ENCODE measurements around the gene KCNJ6.
A peak's percentile ranks its signal among the peaks of the same experiment; 100 is the strongest.
"Not testable (repeated sequence)": the region's sequence is repeated elsewhere in the genome, so short reads cannot be mapped to it uniquely, and the experiment has no call there.

The KCNJ6 gene

GRCh38 chr21:37765221-37765900 is 150.9 kb downstream of the KCNJ6 start:
- no peak for DNase-seq

DNA sequence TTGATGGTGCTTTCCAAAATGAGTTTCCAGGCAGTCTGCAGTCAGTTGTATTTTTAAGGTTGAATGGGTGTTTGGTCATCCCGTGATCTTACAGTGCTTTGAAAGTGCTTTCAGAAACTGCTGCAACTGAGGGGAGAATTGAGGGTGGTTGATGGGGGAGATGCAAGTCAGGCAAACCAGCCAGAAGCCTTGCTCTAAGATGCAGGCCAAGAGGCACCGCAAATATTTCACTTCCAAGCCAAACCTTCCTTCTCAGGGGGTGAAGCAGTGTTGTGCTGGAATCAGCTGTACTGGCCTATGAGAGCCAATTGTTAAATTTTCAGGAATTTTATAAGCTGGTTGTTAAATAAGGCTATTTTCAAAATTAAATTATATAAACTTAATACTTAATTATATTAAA is 151.6 kb downstream of the KCNJ6 start:
- DNase-seq: no peak

GRCh38 chr21:37763298-37763697 is 153.0 kb downstream of the KCNJ6 start:
- peak; percentile 6 for DNase-seq

- DNase-seq: no peak
These were observed 153.7 kb downstream of the KCNJ6 start for GRCh38 chr21:37762606-37763005.

DNA sequence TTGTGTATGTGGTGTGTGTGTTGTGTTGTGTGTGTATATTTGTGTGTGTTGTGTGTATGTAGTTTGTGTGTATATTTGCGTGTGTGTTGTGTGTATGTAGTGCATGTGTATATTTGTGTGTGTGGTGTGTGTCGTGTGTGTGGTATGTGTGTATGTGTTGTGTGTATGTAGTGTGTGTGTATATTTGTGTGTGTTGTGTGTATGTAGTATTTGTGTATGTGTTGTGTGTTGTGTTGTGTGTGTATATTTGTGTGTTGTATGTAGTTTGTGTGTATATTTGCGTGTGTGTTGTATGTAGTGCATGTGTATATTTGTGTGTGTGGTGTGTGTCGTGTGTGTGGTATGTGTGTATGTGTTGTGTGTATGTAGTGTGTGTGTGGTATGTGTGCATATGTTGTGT is 154.9 kb downstream of the KCNJ6 start:
- not testable (repeated sequence) for DNase-seq

DNA sequence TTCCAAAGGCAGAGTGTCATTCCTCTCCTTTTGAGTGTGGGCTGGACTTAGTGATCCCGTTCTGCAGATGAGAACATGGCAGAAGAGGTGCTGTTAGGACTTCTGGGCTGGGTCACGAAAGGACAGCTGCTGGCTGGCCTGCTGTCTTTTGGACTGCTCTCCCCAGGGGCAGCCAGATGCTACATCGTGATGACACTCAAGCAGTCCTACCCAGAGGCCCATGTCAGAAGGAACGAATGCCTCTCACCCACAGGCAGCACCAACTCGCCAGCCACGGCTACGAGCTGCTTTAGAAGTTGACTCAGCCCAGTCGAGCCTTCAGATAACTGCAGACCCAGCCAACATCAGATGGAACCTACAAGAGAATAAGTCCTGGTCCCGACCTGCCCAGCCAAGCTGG is 156.5 kb downstream of the KCNJ6 start:
- no peak for DNase-seq

GRCh38 chr21:37758982-37759381 is 157.3 kb downstream of the KCNJ6 start:
- DNase-seq: peak; percentile 6

GRCh38 chr21:37757606-37758376 is 158.5 kb downstream of the KCNJ6 start:
- DNase-seq: no peak

GRCh38 chr21:37753122-37753599 is 163.1 kb downstream of the KCNJ6 start:
- DNase-seq: no peak

DNA sequence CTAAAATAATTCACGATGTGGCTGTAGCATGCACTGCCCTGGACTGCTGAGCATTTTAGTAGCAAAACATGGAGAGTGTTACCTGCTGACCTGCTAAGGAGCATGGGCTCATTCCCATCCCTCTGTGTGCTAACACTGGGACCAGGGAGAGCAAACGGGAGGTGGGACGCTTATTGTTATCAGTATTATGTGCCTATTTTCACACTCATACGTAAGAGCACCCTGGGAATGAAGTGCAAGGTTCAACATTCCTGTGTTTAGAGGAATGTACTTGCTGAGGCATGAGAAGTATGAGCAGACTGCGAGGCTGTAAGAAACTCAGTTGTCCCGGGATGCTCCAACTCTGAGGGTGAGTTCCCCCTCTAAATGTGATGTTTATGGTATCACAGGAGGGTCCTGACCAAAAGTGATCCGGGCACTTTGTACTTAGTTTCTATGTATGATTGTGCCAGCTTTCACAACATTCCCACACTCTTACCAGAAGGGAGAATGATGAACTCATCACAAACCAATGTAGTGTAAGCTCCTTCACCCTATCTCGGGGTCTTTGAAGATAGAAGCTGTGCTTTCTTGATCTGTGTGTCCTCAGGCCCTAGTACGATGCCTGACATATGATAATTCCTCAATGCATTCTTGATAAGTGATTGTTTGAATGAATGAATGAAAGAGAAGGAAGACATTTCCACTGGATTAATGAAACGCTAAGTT is 164.8 kb downstream of the KCNJ6 start:
- DNase-seq: no peak

DNA sequence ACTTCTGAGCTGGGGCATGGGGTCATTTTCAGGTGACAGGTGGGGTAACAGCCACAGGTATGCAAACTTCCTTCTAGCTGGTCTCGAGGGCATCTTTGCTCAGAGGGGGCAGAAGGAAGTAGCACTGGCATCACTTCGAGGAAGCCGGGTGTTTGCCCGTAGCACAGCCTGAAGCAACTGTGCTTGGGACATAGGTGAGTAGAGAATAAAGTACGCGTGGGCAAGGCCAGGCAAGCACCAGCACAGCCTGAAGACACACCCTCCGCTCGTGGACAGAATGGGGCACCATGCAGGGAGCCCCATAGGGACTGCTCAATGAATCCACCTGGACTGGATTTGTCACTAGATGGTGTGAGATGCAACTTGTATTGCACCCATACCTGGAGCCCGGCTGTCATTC is 167.1 kb downstream of the KCNJ6 start:
- DNase-seq: no peak

DNA sequence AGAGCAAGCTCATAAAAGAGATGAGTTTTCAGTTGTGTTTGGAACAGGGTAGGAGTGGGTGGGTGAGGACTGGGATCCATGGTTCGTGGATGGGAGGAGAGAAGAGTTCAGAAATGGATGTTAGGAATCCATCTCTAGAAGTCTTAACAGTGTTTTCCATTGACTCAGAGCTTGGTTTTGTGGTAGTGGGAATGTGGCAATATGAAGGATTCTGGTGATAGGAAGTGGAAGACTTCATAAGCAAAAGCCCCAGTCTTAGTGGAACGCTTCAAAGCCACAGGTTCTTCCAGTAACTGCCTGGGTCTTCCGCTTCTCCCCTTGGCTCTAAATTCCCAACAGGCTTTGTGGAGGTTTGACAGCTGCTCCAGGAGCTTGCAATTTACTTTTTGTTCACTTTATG is 167.9 kb downstream of the KCNJ6 start:
- DNase-seq: no peak

DNA sequence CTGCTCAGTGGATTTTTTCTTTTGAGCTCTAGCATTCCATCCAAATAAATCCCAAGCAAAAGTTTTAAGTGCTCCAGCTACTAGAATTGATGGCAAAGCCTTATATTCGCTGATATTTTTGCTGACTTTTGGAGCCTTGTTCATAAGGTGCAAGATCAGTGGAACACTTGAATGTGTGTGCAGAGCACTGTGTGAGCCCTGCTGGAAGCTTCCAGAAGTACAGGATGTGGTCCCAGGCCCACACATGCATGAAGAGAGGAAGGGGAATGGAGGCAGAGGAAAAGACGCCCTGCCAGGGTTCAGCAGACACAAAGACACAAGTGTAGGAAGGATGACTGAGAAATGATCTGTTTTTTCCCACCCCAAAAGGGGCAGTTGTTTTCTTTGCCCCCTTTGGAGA is 169.4 kb downstream of the KCNJ6 start:
- DNase-seq: no peak

DNA sequence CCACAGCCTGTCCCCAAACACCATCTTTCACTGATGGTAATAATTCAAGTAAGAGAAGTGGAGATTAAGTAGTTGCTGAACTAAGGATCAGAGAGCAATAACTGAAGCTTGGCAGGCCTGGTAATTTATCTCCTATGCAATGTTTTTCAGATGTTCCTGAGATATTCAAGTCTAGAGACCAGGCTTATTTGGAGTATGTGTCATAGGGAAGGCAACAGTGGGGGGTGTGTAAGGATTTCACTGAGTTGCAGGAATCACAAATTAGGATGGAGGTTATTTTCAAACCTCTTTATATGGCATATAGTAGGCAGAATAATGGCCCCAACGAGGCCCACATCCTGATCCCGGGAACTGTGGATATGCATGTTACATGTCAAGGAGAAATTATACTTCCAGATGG is 171.7 kb downstream of the KCNJ6 start:
- no peak for DNase-seq

DNA sequence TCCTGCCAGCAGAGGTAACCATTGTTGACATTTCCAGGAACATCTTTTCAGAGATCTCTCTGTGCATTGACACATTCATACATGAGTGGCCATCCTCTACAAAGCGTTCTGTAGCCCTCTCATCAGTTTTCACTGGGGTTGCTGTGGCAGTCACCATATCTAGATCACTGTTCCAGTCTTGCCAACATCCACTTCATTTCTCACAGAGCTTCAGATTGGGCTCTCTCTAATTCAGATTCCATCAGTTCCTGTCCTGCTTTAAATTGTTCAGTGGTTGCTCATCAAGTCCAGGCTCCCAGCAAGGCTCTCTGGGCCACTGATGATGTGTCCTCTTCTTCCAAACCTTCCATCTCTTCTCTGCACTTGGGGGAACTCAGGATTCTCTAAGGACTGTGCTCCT is 173.7 kb downstream of the KCNJ6 start:
- DNase-seq: no peak

GRCh38 chr21:37742115-37742514 is 174.1 kb downstream of the KCNJ6 start:
- peak; percentile 13 for DNase-seq

GRCh38 chr21:37737996-37738395 is 178.3 kb downstream of the KCNJ6 start:
- no peak for DNase-seq

DNA sequence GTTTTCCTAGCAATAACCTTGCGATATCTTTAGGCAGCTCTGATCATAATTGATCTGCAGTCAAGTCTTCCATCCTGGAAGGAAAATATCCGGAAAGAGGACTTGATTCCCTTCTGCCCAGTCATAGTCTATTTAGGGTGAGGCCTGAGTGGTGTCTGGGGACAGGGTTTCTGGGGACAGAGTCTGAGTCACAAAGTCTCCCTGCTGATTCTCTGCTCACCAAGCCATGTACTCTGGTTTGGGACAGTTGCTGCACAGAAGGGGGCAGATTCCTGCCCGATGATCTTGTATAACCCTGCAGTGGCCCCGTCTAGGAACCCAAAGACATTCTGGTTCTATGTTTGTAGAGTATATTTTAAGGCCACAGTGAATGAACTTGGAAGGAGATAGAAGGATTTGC is 178.8 kb downstream of the KCNJ6 start:
- DNase-seq: no peak

DNA sequence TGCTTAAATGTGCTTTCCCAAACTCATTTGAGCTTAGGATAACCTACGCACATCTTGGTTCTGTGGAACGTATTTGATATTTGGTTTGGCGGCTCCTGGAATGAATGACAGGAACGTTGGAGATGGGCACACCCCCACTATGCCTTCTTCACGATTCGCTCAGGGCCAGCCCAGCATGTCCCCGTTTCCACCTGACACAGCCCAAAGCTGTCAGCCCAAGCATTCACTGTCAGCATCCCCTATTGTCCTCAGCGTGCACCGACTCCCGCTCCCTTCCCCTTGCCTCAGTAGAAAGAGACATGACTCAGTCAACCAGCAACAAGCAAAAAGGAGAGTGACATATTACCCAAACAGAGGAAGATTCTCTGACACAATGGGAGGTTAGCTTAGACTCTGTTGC is 181.4 kb downstream of the KCNJ6 start:
- no peak for DNase-seq

DNA sequence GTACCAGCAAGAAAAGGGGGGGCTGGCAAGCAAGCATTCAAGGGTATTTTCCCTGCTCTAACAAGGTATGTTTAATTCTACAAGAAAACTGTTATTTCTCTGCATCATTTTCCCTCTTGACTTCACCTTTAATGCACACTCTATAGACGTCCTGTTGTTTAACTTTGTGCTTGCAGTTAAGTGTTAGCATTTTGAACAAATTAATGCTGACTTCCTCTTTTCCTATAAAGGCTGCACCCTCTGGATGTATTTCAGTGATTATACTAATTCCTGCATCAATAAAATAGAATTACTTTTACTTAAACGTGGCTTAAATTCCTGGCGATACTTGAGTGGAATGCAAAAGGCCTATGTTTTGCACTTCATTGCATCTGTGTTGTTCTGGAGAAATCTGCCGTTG is 183.3 kb downstream of the KCNJ6 start:
- DNase-seq: no peak

DNA sequence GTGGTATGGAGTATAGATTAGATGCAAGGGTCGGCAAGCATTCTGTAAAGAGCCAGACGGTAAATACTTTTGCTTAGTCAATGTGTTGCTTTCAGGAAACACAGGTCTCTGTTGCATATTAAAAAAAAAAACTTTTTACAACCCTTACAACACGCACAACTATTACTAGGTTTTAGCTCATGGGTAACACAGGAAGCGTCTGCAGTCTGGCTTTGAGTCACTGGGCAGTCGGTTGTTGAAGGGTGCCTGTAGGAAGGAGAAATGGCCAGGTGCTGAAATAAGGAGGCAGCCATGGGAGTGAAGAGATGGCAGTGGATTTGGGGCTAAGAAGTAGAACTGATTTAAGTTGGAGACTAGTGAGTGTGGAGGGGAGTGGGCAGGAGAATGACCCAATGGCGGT is 192.1 kb downstream of the KCNJ6 start:
- DNase-seq: no peak

GRCh38 chr21:37717534-37717933 is 198.7 kb downstream of the KCNJ6 start:
- DNase-seq: no peak

DNA sequence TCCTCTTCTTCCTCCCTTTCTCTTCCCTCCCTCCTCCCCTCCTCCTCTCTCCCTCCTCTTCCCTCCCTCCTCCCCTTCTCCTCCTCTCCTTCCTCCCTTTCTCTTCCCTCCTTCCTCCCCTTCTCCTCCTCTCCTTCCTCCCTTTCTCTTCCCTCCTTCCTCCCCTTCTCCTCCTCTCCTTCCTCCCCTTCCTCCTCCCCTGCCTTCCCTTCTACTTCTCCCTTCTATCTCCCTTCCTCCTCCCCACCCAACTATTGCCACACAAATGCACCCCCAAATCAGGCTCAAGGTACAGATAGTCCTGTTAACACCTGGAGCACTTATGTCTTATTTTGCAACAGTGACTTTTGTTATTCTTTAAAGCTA is 203.7 kb downstream of the KCNJ6 start:
- DNase-seq: not testable (repeated sequence)

All from SHP77 treated with DMSO at 0.1 percent for 48 hours (cell line).